ENCODE measurements around the gene DBP. TPM values are rescaled to one million over a fixed set of nuclear protein-coding genes. Genes with fewer than 3 reads are reported as not detected.

Gene DBP
- total RNA-seq, 6 experiments from 2014 or later, result 1.8 to 11.6 (median 3.3) TPM

GRCh38 chr19:48644839-48645619 is 7.8 kb upstream of the DBP start:
- Histone ChIP-seq H3K9me3 (no peaks in the 10 kb centered on the region), H3K27me3 (no peaks in the 10 kb centered on the region), H3K4me1 (peaks cover 0 to 7% (median 3%) of the 10 kb centered on the region in 4 donors), H3K36me3 (no peaks in the 10 kb centered on the region), H3K27ac (peak overlapping the region; percentile 11 to 50 (median 37)), H3K4me3 (peak overlapping the region; percentile 10 to 37 (median 16))
- ATAC-seq (peak; percentile 69 to 82 (median 75)), DNase-seq (peak; percentile 58 to 72 (median 69))
- 3% methylated on average over 6 of the region's 25 CpGs for WGBS (ENCODE audit: insufficient coverage, low coverage, low lambda C conversion rate, missing lambda C conversion rate)
- intact Hi-C loops (cut with DNase I), result no loop called here
- TF ChIP-seq CTCF (IDR thresholded peaks at IDR 0.05), result no peak
- TF ChIP-seq POLR2A (IDR thresholded peaks at IDR 0.05), result no peak

- H3K9me3 ChIP-seq, result no peaks in the 10 kb centered on the region
- H3K27me3 ChIP-seq, result no peaks in the 10 kb centered on the region
- WGBS (ENCODE audit: insufficient coverage, low coverage, low lambda C conversion rate, missing lambda C conversion rate), result 76% methylated on average over 3 of the region's 4 CpGs
- TF ChIP-seq POLR2A (IDR thresholded peaks at IDR 0.05) (no peak), CTCF (IDR thresholded peaks at IDR 0.05) (no peak)
- no peak overlapping the region for H3K27ac ChIP-seq
- peaks cover 0 to 7% (median 3%) of the 10 kb centered on the region in 4 donors for H3K4me1 ChIP-seq
- H3K4me3 ChIP-seq, result no peak overlapping the region
- no peak for ATAC-seq
- H3K36me3 ChIP-seq, result no peaks in the 10 kb centered on the region
- DNase-seq, result no peak
- intact Hi-C loops (cut with DNase I), result no loop called here
These were observed 7.2 kb upstream of the DBP start for GRCh38 chr19:48644355-48644754.

- DNase-seq (no peak), ATAC-seq (no peak)
- H3K4me3 ChIP-seq, result no peak overlapping the region
- no peaks in the 10 kb centered on the region for H3K36me3 ChIP-seq
- TF ChIP-seq POLR2A (IDR thresholded peaks at IDR 0.05), result no peak
- TF ChIP-seq CTCF (IDR thresholded peaks at IDR 0.05), result no peak
- no peak overlapping the region for H3K27ac ChIP-seq
- WGBS (ENCODE audit: insufficient coverage, low coverage, low lambda C conversion rate, missing lambda C conversion rate), result 76% methylated on average over 5 of the region's 5 CpGs
- H3K27me3 ChIP-seq, result no peaks in the 10 kb centered on the region
- H3K4me1 ChIP-seq, result peaks cover 0 to 7% (median 3%) of the 10 kb centered on the region in 4 donors
- H3K9me3 ChIP-seq, result no peaks in the 10 kb centered on the region
- intact Hi-C loops (cut with DNase I), result no loop called here
These were observed 5.7 kb upstream of the DBP start for GRCh38 chr19:48642862-48643261.

GRCh38 chr19:48641850-48642249 is 4.7 kb upstream of the DBP start:
- intact Hi-C loops (cut with DNase I), result no loop called here
- no peaks in the 10 kb centered on the region for H3K27me3 ChIP-seq
- no peak overlapping the region for H3K4me3 ChIP-seq
- H3K36me3 ChIP-seq, result no peaks in the 10 kb centered on the region
- no peak overlapping the region for H3K27ac ChIP-seq
- 83% methylated on average over 2 of the region's 2 CpGs for WGBS (ENCODE audit: insufficient coverage, low coverage, low lambda C conversion rate, missing lambda C conversion rate)
- no peak for TF ChIP-seq POLR2A (IDR thresholded peaks at IDR 0.05)
- no peak for DNase-seq
- peaks cover 0 to 7% (median 3%) of the 10 kb centered on the region in 4 donors for H3K4me1 ChIP-seq
- ATAC-seq, result no peak
- H3K9me3 ChIP-seq, result no peaks in the 10 kb centered on the region
